Transverse colon (tissue), 4 donors: ENCODE measurements around the gene AGBL4. TPM values are rescaled to one million over a fixed set of nuclear protein-coding genes. Genes with fewer than 3 reads are reported as not detected.

Source experiments
- DNase-seq: peaks from one replicate; pipeline ENCODE4 v3.0.0-alpha.2; 2019
- H3K27ac ChIP-seq, 4 donors: fragments of 200-600 bp; sonication (generic); 2 replicates each; pipeline ENCODE4 v1.5.1; 2016 to 2018; ENCODE audit warnings: inconsistent platforms in 4 of 4
- H3K27me3 ChIP-seq: fragments of 200-600 bp; sonication (generic); 2 replicates; pipeline ENCODE4 v1.5.1; 2017; ENCODE audit warnings: inconsistent platforms
- H3K36me3 ChIP-seq, 4 donors: fragments of 200-600 bp; sonication (generic); 2 replicates each; pipeline ENCODE4 v1.5.1; 2017 to 2019; ENCODE audit warnings: inconsistent platforms in 4 of 4
- H3K4me1 ChIP-seq, 4 donors: fragments of 200-600 bp; sonication (generic); 2 replicates each; pipeline ENCODE4 v1.5.1; 2017 to 2020; ENCODE audit warnings: inconsistent platforms in 4 of 4
- H3K4me3 ChIP-seq, 4 donors: fragments of 200-600 bp; sonication (generic); 1 replicate in 1 of 4; 2 replicates in 3 of 4; pipeline versions ENCODE4 v1.5.1 to v1.6.1; 2017 to 2019; ENCODE audit warnings: inconsistent platforms in 4 of 4
- H3K9me3 ChIP-seq, 2 donors: fragments of 200-600 bp; sonication (generic); 2 replicates each; pipeline ENCODE4 v1.5.1; 2017 to 2019; ENCODE audit warnings: inconsistent platforms in 2 of 2
- EP300 ChIP-seq: sonication (generic); formaldehyde crosslinking; IDR thresholded peaks from one replicate; pipeline ENCODE4 v1.6.1; 2017; ENCODE audit warnings: antibody characterized with exemption, low read depth
- POLR2A ChIP-seq: fragments of 450-650 bp; IDR thresholded peaks from one replicate; pipeline ENCODE4 v1.6.1; 2016; ENCODE audit warnings: antibody characterized with exemption, mild to moderate bottlenecking, moderate library complexity
- POLR2AphosphoS5 ChIP-seq, 3 donors: sonication (generic); formaldehyde crosslinking; IDR thresholded peaks; one replicate each; pipeline ENCODE4 v1.6.1; 2016; ENCODE audit warnings: antibody characterized with exemption in 3 of 3
- WGBS, 2 donors: methylation state at CpG; one replicate each; pipeline ENCODE4 v1.1.5; 2018; ENCODE audit warnings: low coverage in 1 of 2; 5-methylcytosine and 5-hydroxymethylcytosine counted together
- in situ Hi-C, 4 donors: fragments of 200-750 bp; cut with MboI; loops; one replicate each; pipeline versions ENCODE4 v1.15.0 to v1.15.1; 2017; ENCODE audit warnings: low sequenced_read_pairs in 3 of 4, low pct_ligation_motif_present in 1 of 4, low pct_unique_long_range_greater_than_20kb in 1 of 4
- intact Hi-C: fragments of 100-400 bp; cut with DNase I; formaldehyde crosslinking; loops from one replicate; pipeline ENCODE4 v1.15.1; 2023; ENCODE audit warnings: low total_unique reads
- total RNA-seq, 4 donors: library from RNA; depleted of rRNA; stranded (reverse); fragments of >200 nt; gene quantifications; one replicate each; pipeline ENCODE4 v1.1.0, GENCODE V29; 2016
- TF ChIP-seq, protein P1 (sequence below), 5 experiments: fragments of 200-600 bp in 3 of 5; fragments of 450-650 bp in 2 of 5; sonication (generic) in 3 of 5; IDR thresholded peaks; 1 replicate in 2 of 5; 2 replicates in 3 of 5; pipeline ENCODE4 v1.5.1; 2016 to 2017; ENCODE audit warnings: antibody characterized with exemption in 5 of 5, inconsistent platforms in 3 of 5, mild to moderate bottlenecking in 2 of 5, moderate library complexity in 1 of 5

AGBL4 gene
- total RNA-seq, 4 donors from 2014 or later: 0.82 TPM; not detected in 3

DNA sequence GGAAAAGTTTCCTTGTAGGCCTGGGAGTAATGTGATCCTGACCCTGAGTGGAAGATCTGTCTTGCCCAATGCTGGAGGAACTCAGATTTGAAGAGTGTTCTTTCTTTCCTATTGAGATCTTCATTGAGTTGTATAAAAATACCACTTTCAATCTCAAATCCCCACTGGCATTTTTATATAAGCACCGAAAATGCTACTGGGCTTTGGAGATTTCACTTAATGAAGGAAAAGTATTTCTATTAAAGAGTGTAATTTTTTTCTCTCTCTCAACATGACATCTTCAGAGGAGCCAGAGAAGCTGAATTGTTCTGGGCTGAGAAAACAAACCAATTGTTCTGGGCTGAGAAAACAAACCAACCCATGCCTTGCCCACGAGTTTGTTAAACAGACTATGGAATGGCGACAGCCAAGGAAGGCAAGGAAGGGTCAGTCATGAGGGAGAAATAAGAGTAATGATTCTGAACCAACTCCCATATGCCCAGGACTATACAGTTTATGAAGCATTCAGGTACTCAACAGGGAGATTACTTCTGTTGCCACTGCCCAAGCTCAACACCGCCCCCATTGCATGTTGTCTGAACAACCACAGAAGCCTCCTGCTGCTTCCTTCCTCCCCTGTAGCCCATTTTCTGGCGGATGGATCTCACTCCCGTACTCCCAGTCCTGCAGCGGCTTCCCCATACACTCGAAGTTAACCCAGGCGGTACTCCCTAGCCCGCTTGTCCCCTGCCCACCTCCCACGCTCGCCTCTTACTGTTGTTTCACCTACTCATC lies 1350.2 kb downstream of the AGBL4 start:
- Histone ChIP-seq H3K4me3 (no peak overlapping the region), H3K27me3 (no peaks in the 10 kb centered on the region), H3K27ac (no peak overlapping the region), H3K9me3 (no peaks in the 10 kb centered on the region), H3K36me3 (no peaks in the 10 kb centered on the region), H3K4me1 (no peaks in the 10 kb centered on the region)
- TF ChIP-seq, protein P1, sequence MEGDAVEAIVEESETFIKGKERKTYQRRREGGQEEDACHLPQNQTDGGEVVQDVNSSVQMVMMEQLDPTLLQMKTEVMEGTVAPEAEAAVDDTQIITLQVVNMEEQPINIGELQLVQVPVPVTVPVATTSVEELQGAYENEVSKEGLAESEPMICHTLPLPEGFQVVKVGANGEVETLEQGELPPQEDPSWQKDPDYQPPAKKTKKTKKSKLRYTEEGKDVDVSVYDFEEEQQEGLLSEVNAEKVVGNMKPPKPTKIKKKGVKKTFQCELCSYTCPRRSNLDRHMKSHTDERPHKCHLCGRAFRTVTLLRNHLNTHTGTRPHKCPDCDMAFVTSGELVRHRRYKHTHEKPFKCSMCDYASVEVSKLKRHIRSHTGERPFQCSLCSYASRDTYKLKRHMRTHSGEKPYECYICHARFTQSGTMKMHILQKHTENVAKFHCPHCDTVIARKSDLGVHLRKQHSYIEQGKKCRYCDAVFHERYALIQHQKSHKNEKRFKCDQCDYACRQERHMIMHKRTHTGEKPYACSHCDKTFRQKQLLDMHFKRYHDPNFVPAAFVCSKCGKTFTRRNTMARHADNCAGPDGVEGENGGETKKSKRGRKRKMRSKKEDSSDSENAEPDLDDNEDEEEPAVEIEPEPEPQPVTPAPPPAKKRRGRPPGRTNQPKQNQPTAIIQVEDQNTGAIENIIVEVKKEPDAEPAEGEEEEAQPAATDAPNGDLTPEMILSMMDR (IDR thresholded peaks at IDR 0.05): no peak
- WGBS, 2 donors: 78% methylated on average over 12 of the region's 12 CpGs; no CpG with 5 or more reads in 1 of the 2 donors
- in situ Hi-C loops: loop anchor here in 1 of 4 donors (10.0 kb wide), 1 partner anchor 141 kb away; no protein-coding TSS in a partner anchor
- no peak for DNase-seq
- intact Hi-C loops: no loop called here

DNA sequence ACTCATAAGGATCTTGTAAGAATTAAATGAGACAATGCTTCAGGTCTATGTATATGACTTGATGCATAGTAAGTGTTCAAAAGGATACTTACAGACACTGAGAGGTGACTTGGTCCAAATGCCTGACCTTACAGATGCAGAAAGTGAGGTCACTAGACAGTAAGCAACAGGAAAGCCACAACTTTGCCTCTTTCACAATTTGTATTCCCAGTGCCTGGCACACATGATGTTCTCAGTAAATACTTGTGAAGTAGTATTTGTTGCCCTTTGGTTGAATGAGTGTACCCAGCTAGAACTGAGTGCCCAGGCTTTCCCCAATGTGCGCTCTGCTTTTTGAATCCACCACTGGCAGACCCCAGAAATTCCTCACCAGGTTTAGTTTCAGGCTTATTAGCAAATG lies 1352.2 kb downstream of the AGBL4 start:
- 0% methylated on average over 1 of the region's 1 CpG; no CpG with 5 or more reads in 1 of the 2 donors for WGBS, 2 donors
- no peaks in the 10 kb centered on the region for H3K27me3 ChIP-seq
- no peak overlapping the region for H3K4me3 ChIP-seq
- no peaks in the 10 kb centered on the region for H3K36me3 ChIP-seq
- H3K27ac ChIP-seq: no peak overlapping the region
- in situ Hi-C loops (loop anchor here in 1 of 4 donors (10.0 kb wide), 1 partner anchor 143 kb away; no protein-coding TSS in a partner anchor), intact Hi-C loops (no loop called here)
- H3K9me3 ChIP-seq: no peaks in the 10 kb centered on the region
- DNase-seq: no peak
- no peaks in the 10 kb centered on the region for H3K4me1 ChIP-seq
- TF ChIP-seq, protein P1 (IDR thresholded peaks at IDR 0.05): no peak
- TF ChIP-seq POLR2AphosphoS5 (IDR thresholded peaks at IDR 0.05) (no peak), EP300 (no peak)

DNA sequence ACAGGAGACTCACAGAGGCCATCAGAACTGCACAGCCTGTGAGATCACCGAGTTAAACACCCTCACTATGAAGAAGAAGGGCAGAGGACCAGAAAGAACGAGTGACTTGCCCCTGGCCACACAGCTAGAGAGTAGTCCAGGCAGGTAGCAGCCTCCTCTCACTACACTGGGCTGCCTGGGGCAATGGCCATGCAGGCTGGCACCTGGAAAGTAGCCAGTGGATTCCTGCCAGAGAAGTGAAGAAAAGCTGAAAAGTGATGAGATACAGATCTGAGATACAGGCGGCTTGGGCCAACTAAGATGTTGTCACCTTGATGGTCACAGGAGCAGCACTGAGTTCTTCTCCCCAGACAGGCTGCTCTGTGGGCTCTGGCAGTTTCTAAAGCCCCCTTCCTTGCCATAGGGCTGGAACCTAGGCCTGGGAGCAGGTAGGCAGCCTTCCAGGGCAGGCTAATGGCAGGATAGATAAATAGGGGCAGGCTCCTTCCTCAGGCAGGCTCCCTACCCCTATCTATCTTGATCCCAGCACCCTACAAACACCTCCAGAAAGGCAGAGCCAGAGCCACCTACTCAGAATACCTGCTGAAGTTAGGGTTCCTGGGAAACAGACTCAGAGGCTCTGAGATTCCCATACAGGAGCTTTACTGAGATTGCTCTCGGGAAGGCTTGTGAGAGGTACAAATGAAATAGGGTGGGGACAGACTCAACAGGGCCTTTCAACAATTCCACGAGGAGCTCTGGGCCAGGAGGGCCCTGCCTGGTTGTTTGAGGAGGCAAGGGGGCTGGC lies 1353.3 kb downstream of the AGBL4 start:
- no peak for DNase-seq
- intact Hi-C loops (no loop called here), in situ Hi-C loops (loop anchor here in 1 of 4 donors (10.0 kb wide), 1 partner anchor 144 kb away; no protein-coding TSS in a partner anchor)
- H3K36me3 ChIP-seq: no peaks in the 10 kb centered on the region
- H3K4me1 ChIP-seq: no peaks in the 10 kb centered on the region
- H3K27ac ChIP-seq: no peak overlapping the region
- no peak for TF ChIP-seq POLR2A
- TF ChIP-seq POLR2AphosphoS5 (IDR thresholded peaks at IDR 0.05): no peak
- no peak for TF ChIP-seq EP300
- TF ChIP-seq, protein P1 (IDR thresholded peaks at IDR 0.05): no peak
- no peak overlapping the region for H3K4me3 ChIP-seq
- WGBS, 2 donors: 75% methylated on average over 5 of the region's 5 CpGs; no CpG with 5 or more reads in 1 of the 2 donors
- H3K9me3 ChIP-seq: no peaks in the 10 kb centered on the region
- no peaks in the 10 kb centered on the region for H3K27me3 ChIP-seq

DNA sequence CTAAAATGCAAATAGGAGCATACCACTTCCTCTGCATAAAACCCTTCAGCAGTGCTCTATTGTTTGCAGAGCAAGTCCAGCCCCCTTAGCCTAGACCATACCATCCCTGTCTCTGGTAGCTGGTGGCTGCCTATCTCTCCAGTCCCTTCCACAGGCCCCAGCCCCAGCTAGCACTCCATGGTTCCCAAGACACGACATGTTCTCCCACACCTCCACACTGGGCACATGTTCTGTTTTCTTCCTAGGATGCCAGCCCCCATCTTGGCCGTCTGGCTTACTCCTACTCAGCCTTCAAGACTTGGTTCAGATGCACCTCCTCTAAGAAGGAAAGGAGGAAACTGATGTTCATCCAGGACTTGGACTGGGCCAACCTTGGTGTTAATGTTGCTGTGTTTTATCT lies 1355.4 kb downstream of the AGBL4 start:
- 93% methylated on average over 2 of the region's 2 CpGs; no CpG with 5 or more reads in 1 of the 2 donors for WGBS, 2 donors
- in situ Hi-C loops: no loop called here
- no peaks in the 10 kb centered on the region for H3K36me3 ChIP-seq
- no peaks in the 10 kb centered on the region for H3K9me3 ChIP-seq
- no peak for DNase-seq
- no peak overlapping the region for H3K4me3 ChIP-seq
- H3K4me1 ChIP-seq: no peaks in the 10 kb centered on the region
- intact Hi-C loops: no loop called here
- H3K27me3 ChIP-seq: no peaks in the 10 kb centered on the region
- TF ChIP-seq POLR2A: no peak
- no peak for TF ChIP-seq POLR2AphosphoS5 (IDR thresholded peaks at IDR 0.05)
- TF ChIP-seq, protein P1 (IDR thresholded peaks at IDR 0.05): no peak
- TF ChIP-seq EP300: no peak
- H3K27ac ChIP-seq: no peak overlapping the region
